Prostate gland (tissue), 2 donors: Measurements from ENCODE around the gene CLIC5. TPM values are rescaled to one million over a fixed set of nuclear protein-coding genes. Genes with fewer than 3 reads are reported as not detected.

Experiments used
- DNase-seq: peaks from one replicate; pipeline ENCODE4 v3.0.0-alpha.2; 2019; ENCODE audit warnings: low spot score
- H3K27ac ChIP-seq, 2 donors: fragments of 200-600 bp; sonication (generic); 2 replicates each; pipeline ENCODE4 v1.5.1; 2017 to 2019
- H3K27me3 ChIP-seq: fragments of 200-600 bp; sonication (generic); replicated peaks from 2 replicates; pipeline ENCODE4 v1.5.1; 2019; ENCODE audit not compliant: insufficient read depth
- H3K36me3 ChIP-seq, 2 donors: fragments of 200-600 bp; sonication (generic); 1 replicate in 1 of 2; 2 replicates in 1 of 2; pipeline versions ENCODE4 v1.5.1 to v1.8.1; 2017 to 2019
- H3K4me1 ChIP-seq: fragments of 200-600 bp; sonication (generic); replicated peaks from 2 replicates; pipeline ENCODE4 v1.5.1; 2019
- H3K4me3 ChIP-seq, 2 donors: fragments of 200-600 bp; sonication (generic); 2 replicates each; pipeline ENCODE4 v1.5.1; 2017 to 2019
- H3K9me3 ChIP-seq: fragments of 200-600 bp; sonication (generic); 2 replicates; pipeline ENCODE4 v1.5.1; 2017
- POLR2A ChIP-seq: fragments of 450-650 bp; IDR thresholded peaks from one replicate; pipeline ENCODE4 v1.6.1; 2016; ENCODE audit warnings: antibody characterized with exemption, mild to moderate bottlenecking
- POLR2AphosphoS5 ChIP-seq: sonication (generic); formaldehyde crosslinking; IDR thresholded peaks from one replicate; pipeline ENCODE4 v1.6.1; 2017; ENCODE audit warnings: antibody characterized with exemption
- WGBS: methylation state at CpG from one replicate; pipeline ENCODE4 v1.1.5; 2018; 5-methylcytosine and 5-hydroxymethylcytosine counted together
- intact Hi-C: fragments of 100-400 bp; cut with DNase I; formaldehyde crosslinking; loops from one replicate; pipeline ENCODE4 v1.14.2; 2022
- total RNA-seq, 2 donors: library from RNA; depleted of rRNA; stranded (reverse); fragments of >200 nt; gene quantifications; one replicate each; pipeline ENCODE4 v1.1.0, GENCODE V29; 2016
- TF ChIP-seq, protein P1 (sequence below), 4 experiments: fragments of 200-600 bp in 2 of 4; fragments of 450-650 bp in 2 of 4; sonication (generic) in 2 of 4; IDR thresholded peaks; 1 replicate in 3 of 4; 2 replicates in 1 of 4; pipeline ENCODE4 v1.5.1; 2016 to 2019; ENCODE audit warnings: antibody characterized with exemption in 4 of 4, mild to moderate bottlenecking in 2 of 4, moderate library complexity in 2 of 4

Gene CLIC5
- total RNA-seq, 2 donors from 2014 or later, result 3.2 to 4.5 TPM

DNA sequence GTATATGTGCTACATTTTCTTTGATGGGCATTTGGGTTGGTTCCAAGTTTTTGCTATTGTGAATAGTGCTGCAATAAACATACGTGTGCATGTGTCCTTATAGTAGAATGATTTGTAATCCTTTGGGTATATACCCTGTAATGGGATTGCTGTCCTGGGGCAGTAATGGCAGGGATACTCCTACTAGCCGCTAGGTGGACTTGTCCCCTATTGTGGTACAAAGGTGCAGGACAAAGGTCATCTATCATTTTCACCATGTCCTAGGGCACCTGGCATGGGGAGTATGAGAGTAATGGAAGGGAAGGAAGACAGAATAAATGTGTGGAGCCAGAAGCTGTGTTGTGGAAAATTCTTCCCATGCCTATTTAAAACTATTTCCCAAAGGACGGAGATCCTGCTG is 174.6 kb downstream of the CLIC5 start:
- intact Hi-C loops, result no loop called here
- WGBS, result 94% methylated on average over 3 of the region's 3 CpGs
- TF ChIP-seq POLR2A (no peak), POLR2AphosphoS5 (no peak)
- TF ChIP-seq, protein P1, sequence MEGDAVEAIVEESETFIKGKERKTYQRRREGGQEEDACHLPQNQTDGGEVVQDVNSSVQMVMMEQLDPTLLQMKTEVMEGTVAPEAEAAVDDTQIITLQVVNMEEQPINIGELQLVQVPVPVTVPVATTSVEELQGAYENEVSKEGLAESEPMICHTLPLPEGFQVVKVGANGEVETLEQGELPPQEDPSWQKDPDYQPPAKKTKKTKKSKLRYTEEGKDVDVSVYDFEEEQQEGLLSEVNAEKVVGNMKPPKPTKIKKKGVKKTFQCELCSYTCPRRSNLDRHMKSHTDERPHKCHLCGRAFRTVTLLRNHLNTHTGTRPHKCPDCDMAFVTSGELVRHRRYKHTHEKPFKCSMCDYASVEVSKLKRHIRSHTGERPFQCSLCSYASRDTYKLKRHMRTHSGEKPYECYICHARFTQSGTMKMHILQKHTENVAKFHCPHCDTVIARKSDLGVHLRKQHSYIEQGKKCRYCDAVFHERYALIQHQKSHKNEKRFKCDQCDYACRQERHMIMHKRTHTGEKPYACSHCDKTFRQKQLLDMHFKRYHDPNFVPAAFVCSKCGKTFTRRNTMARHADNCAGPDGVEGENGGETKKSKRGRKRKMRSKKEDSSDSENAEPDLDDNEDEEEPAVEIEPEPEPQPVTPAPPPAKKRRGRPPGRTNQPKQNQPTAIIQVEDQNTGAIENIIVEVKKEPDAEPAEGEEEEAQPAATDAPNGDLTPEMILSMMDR (IDR thresholded peaks at IDR 0.05), result no peak

DNA sequence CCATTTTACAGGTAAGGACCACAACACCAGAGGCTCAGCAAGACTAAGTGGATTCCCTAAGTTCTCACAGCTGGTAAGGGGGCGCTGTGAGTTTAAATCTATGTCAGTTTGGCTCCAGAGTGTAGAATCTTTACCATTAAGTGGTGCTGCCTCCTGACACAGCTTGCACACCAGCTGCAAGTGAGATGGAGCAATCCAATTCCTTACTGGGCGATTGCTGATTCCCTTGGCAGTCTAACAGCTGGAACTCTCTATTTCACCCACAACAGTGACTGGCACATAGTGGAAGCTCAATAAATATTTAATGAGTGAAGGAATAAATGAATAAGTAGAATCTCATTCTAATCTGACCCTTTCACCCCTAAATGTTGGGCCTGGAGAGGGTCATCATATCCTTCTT is 176.7 kb downstream of the CLIC5 start:
- no peaks in the 10 kb centered on the region for H3K4me1 ChIP-seq
- H3K27ac ChIP-seq, result no peak overlapping the region
- intact Hi-C loops, result no loop called here
- TF ChIP-seq POLR2AphosphoS5 (no peak), POLR2A (no peak)
- TF ChIP-seq, protein P1 (IDR thresholded peaks at IDR 0.05), result no peak
- no peaks in the 10 kb centered on the region for H3K9me3 ChIP-seq
- no peaks in the 10 kb centered on the region for H3K27me3 ChIP-seq
- H3K4me3 ChIP-seq, result no peak overlapping the region
- WGBS, result 52% methylated on average over 2 of the region's 2 CpGs
- DNase-seq, result no peak
- no peaks in the 10 kb centered on the region for H3K36me3 ChIP-seq

More for the DNA sequence above, 174.6 kb downstream of the CLIC5 start:
- no peak overlapping the region for H3K4me3 ChIP-seq
- no peaks in the 10 kb centered on the region for H3K4me1 ChIP-seq
- H3K36me3 ChIP-seq, result no peaks in the 10 kb centered on the region
- no peak for DNase-seq
- H3K27ac ChIP-seq, result no peak overlapping the region
- no peaks in the 10 kb centered on the region for H3K27me3 ChIP-seq
- no peaks in the 10 kb centered on the region for H3K9me3 ChIP-seq

DNA sequence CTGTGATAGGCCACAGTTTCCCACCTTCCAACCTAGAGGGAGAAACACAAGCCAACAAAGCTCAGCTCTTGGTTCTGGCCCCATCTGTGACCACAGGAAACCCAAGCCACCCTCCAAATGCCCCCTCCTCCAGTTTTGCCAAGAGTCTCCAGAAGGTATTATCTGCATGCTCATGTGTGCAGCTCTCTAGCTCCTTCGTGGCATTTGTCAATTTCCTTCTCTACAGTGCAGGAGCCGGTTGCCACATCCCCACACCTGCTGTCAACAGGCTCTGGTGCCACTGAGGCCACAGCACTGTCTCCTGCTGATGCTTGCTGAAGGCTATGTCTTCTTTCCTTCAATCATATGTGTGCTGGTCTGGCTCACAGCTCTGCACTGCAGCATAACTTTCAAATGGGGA is 177.2 kb downstream of the CLIC5 start:
- intact Hi-C loops, result no loop called here
- Histone ChIP-seq H3K4me3 (no peak overlapping the region), H3K4me1 (no peaks in the 10 kb centered on the region), H3K27ac (no peak overlapping the region), H3K36me3 (no peaks in the 10 kb centered on the region), H3K27me3 (no peaks in the 10 kb centered on the region), H3K9me3 (no peaks in the 10 kb centered on the region)
- 88% methylated on average over 2 of the region's 2 CpGs for WGBS
- TF ChIP-seq POLR2A (no peak), POLR2AphosphoS5 (no peak)
- TF ChIP-seq, protein P1 (IDR thresholded peaks at IDR 0.05), result no peak
- DNase-seq, result no peak

DNA sequence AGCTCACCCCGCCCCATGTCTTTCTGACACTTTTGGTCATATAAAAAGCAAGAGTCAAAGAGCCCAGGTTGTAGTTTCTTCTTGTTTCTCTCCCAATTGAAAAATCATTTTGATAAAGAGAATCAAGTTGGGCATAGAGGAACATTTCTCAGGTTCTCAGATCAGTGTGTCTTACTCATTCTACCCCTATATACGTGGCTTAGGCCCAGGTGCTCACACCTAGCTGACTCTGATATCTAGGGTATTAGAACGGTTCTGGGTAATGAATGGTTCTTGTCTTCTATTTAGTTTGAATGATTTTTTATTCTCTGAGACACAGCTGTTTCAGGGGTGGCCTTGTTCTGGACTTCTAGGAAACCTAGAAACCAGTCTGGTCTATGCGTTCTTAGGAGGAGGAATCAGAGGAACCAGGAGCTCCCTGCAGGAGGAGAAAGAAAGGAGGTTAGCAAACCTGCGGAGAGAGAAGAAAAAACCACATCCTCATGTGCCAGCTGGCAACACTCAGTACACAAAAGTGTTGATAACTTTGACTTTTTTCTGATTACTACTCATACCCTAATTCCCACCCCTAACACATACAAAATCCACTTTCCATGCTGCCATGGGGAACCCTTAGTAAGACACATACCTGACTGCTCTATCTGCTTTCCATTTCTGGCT is 178.0 kb downstream of the CLIC5 start:
- DNase-seq, result no peak
- no peak overlapping the region for H3K27ac ChIP-seq
- intact Hi-C loops, result no loop called here
- 87% methylated on average over 5 of the region's 5 CpGs for WGBS
- H3K27me3 ChIP-seq, result no peaks in the 10 kb centered on the region
- TF ChIP-seq POLR2AphosphoS5 (no peak), POLR2A (no peak)
- TF ChIP-seq, protein P1 (IDR thresholded peaks at IDR 0.05), result no peak
- no peak overlapping the region for H3K4me3 ChIP-seq
- no peaks in the 10 kb centered on the region for H3K36me3 ChIP-seq
- no peaks in the 10 kb centered on the region for H3K4me1 ChIP-seq
- no peaks in the 10 kb centered on the region for H3K9me3 ChIP-seq

DNA sequence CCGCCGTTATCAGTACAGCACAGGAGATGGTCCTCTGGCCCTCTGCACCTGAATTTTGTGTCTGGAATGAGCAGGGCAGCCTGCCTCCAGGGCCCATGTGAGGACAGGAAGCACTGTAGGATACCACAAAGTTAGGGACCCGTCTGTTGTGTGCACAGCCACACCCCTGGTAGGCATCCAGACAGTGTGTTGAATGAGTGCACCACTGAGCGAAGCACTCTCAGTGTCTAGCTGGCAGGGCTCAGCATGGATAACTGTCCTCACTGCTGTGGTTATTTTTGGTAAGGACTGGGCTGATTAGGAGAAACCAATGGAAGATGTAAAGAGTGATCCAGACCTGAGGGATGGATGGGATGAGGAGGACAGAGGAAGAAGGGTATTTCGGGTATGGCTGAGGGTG is 178.7 kb downstream of the CLIC5 start:
- Histone ChIP-seq H3K9me3 (no peaks in the 10 kb centered on the region), H3K36me3 (no peaks in the 10 kb centered on the region), H3K4me1 (no peaks in the 10 kb centered on the region), H3K27me3 (no peaks in the 10 kb centered on the region), H3K4me3 (no peak overlapping the region), H3K27ac (no peak overlapping the region)
- DNase-seq, result no peak
- 83% methylated on average over 5 of the region's 5 CpGs for WGBS
- TF ChIP-seq, protein P1 (IDR thresholded peaks at IDR 0.05), result no peak
- no peak for TF ChIP-seq POLR2AphosphoS5
- no peak for TF ChIP-seq POLR2A
- intact Hi-C loops, result no loop called here
